ENCODE data around the gene BOD1.

DNA sequence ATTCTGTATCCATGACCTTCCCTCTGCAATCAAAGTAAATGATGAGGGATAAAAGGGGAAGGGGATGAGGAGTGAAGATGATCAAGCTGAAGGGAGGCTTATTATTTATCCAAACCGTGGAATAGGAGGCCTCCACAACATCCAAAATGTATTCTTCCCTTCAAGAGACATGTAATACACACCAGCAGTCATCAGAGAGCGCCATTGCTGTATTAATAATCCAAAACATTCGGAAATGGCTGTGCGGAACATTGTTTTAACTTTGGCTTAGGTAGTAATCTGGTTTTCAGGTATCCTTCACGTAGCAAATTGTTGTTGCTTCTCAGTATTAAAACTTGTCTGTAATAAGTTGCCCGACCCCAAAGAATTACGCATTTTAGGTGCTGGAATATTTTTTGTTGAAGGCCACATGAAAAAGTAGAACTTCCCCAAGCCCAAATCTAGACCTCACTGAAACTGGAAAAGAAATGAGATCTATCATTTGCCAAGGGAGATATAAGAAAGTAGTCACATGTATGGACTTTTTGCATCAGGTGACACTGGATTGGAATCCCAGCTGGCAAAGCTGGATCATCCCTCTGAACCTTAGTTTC is 2.6 kb upstream of the BOD1 start:
- TF ChIP-seq EHMT2 (IDR thresholded peaks at IDR 0.05; ENCODE audit: low read depth) = no peak
- no peak for TF ChIP-seq POLR2A (IDR thresholded peaks at IDR 0.05; ENCODE audit: low read length)
- TF ChIP-seq, protein P1, sequence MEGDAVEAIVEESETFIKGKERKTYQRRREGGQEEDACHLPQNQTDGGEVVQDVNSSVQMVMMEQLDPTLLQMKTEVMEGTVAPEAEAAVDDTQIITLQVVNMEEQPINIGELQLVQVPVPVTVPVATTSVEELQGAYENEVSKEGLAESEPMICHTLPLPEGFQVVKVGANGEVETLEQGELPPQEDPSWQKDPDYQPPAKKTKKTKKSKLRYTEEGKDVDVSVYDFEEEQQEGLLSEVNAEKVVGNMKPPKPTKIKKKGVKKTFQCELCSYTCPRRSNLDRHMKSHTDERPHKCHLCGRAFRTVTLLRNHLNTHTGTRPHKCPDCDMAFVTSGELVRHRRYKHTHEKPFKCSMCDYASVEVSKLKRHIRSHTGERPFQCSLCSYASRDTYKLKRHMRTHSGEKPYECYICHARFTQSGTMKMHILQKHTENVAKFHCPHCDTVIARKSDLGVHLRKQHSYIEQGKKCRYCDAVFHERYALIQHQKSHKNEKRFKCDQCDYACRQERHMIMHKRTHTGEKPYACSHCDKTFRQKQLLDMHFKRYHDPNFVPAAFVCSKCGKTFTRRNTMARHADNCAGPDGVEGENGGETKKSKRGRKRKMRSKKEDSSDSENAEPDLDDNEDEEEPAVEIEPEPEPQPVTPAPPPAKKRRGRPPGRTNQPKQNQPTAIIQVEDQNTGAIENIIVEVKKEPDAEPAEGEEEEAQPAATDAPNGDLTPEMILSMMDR (IDR thresholded peaks at IDR 0.05) = peak; percentile 95
- no peak for TF ChIP-seq POLR2AphosphoS2 (conservative IDR thresholded peaks at IDR 0.05; ENCODE audit: low read length)
- no peak for TF ChIP-seq CEBPB (IDR thresholded peaks at IDR 0.05)
- no peak for TF ChIP-seq ESRRA (IDR thresholded peaks at IDR 0.05; ENCODE audit: borderline replicate concordance, low read length)
- TF ChIP-seq, protein P2, sequence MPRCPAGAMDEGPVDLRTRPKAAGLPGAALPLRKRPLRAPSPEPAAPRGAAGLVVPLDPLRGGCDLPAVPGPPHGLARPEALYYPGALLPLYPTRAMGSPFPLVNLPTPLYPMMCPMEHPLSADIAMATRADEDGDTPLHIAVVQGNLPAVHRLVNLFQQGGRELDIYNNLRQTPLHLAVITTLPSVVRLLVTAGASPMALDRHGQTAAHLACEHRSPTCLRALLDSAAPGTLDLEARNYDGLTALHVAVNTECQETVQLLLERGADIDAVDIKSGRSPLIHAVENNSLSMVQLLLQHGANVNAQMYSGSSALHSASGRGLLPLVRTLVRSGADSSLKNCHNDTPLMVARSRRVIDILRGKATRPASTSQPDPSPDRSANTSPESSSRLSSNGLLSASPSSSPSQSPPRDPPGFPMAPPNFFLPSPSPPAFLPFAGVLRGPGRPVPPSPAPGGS (IDR thresholded peaks at IDR 0.05) = no peak
- no peak for TF ChIP-seq PHF8 (IDR thresholded peaks at IDR 0.05; ENCODE audit: borderline replicate concordance, low read depth)
- TF ChIP-seq, protein P3, sequence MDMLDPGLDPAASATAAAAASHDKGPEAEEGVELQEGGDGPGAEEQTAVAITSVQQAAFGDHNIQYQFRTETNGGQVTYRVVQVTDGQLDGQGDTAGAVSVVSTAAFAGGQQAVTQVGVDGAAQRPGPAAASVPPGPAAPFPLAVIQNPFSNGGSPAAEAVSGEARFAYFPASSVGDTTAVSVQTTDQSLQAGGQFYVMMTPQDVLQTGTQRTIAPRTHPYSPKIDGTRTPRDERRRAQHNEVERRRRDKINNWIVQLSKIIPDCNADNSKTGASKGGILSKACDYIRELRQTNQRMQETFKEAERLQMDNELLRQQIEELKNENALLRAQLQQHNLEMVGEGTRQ (IDR thresholded peaks at IDR 0.05) = 0 out of 2 replicates have a peak, but pooled peaks have one; percentile 23
- TF ChIP-seq HOXA7 (CRISPR knock-in tag; IDR thresholded peaks at IDR 0.05) = no peak
- no peak for TF ChIP-seq NPAS2 (CRISPR knock-in tag; IDR thresholded peaks at IDR 0.05; ENCODE audit: borderline replicate concordance)
- no peak for TF ChIP-seq JUN (IDR thresholded peaks at IDR 0.05)
- TF ChIP-seq, protein P4, sequence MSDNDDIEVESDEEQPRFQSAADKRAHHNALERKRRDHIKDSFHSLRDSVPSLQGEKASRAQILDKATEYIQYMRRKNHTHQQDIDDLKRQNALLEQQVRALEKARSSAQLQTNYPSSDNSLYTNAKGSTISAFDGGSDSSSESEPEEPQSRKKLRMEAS (IDR thresholded peaks at IDR 0.05) = no peak

Data from A549 (cell line).